GM21381 (cell line): ENCODE data around the gene CLCN2.

ENCODE experiments used
- ATAC-seq: cut with Tn5 transposase; IDR thresholded peaks from one replicate; pipeline ENCODE4 v1.9.1; 2021; ENCODE audit warnings: mild to moderate bottlenecking, moderate library complexity; ENCODE audit not compliant: unreplicated experiment

Gene CLCN2

DNA sequence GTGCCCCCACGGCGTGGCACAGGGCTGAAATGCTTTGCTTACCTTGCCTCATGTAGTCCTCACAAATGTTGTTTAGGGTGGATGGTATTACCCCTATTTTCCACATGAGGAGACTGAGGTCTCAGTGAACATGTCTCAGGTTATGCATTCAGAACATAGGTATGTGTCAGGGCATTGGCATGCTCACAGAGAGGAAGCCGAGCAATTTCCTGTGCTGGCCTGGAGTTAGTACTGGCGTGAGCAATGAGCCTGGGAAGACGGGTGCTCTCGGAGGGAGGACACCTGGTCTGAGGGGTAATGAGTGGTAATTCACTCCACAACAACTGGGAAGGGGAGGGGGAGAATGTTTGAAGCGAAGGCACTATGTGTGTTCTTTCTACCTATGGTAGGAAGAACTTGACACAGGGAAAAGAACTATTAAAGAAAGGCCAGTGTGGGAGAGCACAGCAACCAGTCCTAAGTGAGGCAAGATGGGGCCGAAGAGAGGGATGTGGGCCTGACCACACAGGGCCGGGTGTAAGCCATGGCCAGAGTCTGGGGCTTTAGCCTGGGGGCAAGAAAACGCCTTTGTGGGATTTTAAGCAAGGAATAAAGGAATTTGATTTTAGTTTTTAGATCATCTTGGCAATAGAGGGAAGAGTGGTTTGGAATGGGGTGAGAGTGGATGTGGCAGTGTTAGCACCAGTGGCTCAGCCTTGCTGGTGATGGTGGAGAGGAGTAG, 28.9 kb downstream of the CLCN2 start:
- no peak for ATAC-seq

GRCh38 chr3:184328516-184328915, 32.9 kb downstream of the CLCN2 start:
- ATAC-seq = no peak

DNA sequence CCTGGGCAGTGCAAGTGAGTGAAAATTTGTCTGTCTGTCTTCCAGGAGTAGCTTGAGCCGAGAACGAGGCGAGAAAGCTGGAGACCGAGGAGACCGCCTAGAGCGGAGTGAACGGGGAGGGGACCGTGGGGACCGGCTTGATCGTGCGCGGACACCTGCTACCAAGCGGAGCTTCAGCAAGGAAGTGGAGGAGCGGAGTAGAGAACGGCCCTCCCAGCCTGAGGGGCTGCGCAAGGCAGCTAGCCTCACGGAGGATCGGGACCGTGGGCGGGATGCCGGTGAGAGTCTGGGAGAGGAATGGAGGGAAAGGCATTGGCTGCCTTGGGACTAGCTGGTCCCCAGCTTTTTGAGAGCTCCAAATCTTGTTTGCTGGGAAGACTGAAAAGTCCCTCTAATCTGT, 34.2 kb downstream of the CLCN2 start:
- ATAC-seq = no peak

DNA sequence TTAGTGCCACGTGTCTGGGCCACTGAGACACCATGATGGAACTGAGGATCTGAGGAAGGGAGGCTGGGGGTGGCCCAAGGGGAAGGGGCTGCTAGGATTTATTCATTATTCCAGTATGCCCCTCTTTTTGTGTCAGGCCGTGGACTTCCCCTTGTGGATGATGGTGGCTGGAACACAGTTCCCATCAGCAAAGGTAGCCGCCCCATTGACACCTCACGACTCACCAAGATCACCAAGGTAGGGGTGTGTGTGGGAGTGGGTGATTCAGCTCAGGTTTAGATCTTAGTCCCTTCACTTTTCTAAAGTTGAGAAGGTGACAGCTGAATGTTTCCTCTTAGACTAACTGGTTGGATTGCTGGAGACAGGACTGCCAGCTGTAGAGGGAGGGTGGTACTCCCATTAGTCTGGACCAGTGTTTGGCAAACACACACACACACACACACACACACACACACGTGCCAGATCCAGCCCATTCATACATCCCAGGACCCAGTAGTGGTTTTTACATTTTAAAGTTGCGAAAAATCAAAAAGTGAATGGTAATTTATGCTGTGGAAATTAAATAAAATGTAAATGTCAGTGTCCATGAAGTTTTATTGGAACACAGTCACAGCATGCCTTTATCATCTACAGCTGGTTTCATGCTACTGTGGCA, 35.6 kb downstream of the CLCN2 start:
- no peak for ATAC-seq

GRCh38 chr3:184325269-184325668, 36.1 kb downstream of the CLCN2 start:
- ATAC-seq = no peak

GRCh38 chr3:184323696-184324095, 37.7 kb downstream of the CLCN2 start:
- no peak for ATAC-seq

DNA sequence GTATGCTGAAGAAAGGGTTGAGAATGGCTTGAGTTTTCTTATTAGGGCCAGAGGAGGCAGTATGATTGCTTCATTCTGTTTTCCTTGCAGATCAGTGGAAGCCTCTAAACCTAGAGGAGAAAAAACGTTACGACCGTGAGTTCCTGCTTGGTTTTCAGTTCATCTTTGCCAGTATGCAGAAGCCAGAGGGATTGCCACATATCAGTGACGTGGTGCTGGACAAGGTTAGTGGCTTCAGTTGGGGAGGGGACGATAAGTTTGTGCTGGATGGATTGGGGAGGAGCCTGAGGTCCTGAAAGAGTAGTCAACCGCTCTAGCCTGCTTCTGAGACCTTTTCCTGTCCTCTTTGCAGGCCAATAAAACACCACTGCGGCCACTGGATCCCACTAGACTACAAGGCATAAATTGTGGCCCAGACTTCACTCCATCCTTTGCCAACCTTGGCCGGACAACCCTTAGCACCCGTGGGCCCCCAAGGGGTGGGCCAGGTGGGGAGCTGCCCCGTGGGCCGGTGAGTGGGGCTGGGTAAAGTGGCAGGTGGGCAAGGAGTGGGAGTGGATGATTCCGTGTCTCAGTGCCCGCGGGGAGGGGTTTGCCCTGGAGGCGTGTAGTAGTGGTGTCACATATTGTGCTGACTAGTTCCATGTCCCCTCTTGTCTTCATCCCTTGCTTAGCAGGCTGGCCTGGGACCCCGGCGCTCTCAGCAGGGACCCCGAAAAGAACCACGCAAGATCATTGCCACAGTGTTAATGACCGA, 38.5 kb downstream of the CLCN2 start:
- ATAC-seq = no peak

GRCh38 chr3:184321666-184322065, 39.7 kb downstream of the CLCN2 start:
- ATAC-seq = no peak

DNA sequence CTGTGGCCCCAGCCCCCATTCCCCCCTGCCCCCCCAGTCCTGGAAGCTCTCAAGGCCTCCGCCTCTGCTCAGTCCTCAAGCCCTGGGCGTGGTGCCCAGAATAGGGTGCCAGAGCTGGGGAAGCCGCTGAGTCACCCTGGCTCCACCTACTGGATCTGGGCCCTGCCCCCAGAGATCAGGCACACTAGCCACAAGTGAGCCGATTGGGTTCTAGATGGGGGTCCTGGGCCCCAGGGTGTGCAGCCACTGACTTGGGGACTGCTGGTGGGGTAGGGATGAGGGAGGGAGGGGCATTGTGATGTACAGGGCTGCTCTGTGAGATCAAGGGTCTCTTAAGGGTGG, 41.3 kb downstream of the CLCN2 start:
- no peak for ATAC-seq

DNA sequence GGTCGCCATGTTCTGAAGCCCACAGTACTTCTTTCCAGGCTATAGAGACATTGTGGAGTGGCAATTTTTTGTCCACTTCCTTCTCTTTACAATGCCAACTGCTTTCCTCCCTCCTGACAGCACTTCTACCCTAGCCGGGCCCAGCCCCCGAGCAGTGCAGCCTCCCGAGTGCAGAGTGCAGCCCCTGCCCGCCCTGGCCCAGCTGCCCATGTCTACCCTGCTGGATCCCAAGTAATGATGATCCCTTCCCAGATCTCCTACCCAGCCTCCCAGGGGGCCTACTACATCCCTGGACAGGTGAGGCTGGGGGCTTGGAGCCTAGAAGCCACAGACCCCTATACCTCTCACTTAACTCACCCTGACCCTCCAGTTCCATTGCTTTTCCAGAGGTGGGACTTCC, 44.2 kb downstream of the CLCN2 start:
- no peak for ATAC-seq

GRCh38 chr3:184316792-184317191, 44.6 kb downstream of the CLCN2 start:
- no peak for ATAC-seq

DNA sequence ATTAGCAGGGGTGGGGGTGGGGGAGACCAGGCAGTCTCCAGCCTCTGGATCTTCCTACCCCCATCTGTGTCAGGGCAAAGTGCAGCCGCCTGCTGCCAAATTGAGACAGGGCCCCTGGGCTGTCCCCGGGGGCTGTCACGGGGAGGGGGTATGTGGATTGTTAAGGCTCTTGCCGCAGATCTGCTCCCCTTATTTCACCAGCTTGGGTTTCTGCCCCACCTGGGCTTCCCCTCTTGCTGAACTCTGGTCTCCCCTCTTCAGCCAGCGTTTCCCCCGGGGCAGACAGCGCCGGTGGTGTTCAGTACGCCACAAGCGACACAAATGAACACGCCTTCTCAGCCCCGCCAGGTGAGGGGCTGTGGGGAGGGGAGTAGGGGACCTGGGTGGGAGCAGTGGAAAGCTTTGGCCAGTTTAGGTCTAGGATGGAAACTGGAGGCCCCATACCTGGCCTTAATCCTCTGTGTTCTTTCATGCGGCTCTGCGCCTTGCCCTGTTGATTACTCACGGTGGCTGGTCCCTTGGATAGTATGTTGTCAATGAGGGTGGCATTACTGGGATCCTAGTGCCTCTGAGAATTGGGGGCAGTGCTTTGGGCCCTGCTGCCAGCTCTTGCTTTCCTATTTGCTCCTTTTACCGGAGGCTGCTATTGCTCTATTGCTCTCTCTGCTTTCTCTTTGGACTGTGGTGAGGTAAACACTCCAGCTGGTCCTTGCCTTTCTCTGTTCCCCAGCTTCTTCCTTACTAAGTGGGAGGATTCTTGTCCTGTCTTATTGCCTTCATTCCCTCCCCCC, 45.3 kb downstream of the CLCN2 start:
- ATAC-seq = no peak

DNA sequence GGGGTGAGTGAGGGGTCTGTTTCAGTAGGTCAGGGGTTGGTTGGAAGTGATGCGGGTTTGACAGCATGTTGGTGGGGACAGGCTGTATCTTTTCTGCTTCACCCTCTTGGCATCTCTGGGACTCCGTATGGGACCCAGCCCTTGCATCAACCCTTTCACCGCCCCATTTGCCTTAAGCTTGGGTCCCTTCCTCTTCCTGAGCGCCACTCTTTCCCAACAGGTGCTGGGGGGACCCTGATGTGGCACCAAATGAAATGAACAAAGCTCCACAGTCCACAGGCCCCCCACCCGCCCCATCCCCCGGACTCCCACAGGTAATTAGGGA, 45.9 kb downstream of the CLCN2 start:
- ATAC-seq = no peak

GRCh38 chr3:184314700-184315542, 46.5 kb downstream of the CLCN2 start:
- ATAC-seq = peak; percentile 45

GRCh38 chr3:184314363-184314699, 47.1 kb downstream of the CLCN2 start, which contains the start of gene EIF4G1:
Gene EIF4G1 (plus strand): TSS chr3:184314606. CDS start chr3:184315797, 1,191 bp downstream.
- ATAC-seq = peak; percentile 76

DNA sequence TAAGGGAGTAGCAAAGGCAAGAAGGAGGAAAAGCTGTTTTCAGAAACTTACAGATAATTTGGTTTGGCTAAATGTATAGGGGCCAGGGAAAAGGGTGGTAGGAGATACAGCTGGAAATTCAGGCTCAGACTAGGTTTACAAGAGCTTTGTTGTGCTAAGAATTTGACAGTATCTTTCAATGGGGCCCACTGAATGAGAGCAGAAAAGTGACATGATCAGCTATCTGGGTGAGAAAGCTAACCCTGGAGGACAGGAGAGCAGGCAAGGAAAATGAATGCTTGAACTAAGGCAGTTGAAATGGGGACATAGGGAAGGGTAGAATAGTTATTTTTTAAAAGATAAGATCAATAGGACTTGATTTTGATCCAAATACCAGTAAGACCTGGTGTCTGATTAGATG, 49.8 kb downstream of the CLCN2 start:
- no peak for ATAC-seq

GRCh38 chr3:184308744-184309143, 52.7 kb downstream of the CLCN2 start:
- ATAC-seq = no peak

DNA sequence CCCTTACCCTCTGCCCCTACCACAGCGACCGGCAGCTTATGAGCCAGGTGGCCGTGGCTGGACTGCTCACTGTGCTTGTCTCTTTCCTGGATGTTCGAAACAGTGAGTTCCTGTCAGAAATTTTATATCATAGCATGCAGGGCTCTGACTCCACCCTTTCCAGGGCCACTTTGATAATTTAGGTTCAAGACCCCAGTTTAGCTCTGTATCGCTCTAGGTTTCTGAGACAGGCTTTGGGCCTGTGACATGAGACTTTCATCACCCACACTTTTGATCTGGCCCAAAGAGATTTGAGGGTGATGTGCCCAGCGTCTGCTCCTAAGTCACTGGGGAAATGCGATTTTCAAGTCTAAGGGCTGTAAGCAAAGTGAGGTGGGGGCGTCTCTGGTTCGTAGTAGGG, 53.5 kb downstream of the CLCN2 start:
- no peak for ATAC-seq

DNA sequence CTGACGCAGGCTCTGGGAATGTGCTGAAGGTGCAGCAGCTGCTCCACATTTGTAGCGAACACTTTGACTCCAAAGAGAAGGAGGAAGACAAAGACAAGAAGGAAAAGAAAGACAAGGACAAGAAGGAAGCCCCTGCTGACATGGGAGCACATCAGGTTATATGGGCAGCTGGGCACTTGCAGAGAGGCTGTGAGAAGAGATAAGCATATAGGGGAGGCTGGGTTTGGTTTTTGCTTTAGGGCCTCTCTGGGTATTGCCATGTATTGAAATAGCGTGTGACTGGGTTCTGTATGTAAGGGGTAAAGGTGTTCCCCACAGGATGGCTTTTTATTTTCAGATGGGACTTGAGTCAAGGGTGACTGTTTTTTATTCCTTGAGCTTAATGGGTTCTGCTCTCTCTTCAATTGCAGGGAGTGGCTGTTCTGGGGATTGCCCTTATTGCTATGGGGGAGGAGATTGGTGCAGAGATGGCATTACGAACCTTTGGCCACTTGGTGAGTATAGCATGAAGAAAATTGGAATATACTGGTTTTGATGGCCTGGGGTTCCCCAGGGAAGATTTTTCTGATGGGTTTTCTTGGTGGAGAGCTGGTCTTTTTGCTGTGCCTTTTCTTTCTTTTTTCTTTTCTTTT, 54.9 kb downstream of the CLCN2 start:
- ATAC-seq = no peak

DNA sequence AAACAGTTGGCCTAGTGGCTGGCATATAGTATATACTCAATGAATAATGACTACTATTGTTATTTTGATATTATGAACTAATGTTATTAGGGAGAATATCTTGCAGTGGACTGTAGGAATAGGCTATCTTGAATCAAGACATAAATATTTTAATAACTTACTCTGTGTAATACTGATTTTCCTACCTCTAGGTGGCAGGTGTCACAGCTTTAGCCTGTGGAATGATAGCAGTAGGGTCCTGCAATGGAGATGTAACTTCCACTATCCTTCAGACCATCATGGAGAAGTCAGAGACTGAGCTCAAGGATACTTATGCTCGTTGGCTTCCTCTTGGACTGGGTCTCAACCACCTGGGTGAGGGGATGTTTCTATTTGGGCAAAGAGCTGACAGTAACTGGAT, 55.8 kb downstream of the CLCN2 start:
- ATAC-seq = no peak
